ENCODE measurements around the gene CETN2. TPM values are rescaled to one million over a fixed set of nuclear protein-coding genes. Genes with fewer than 3 reads are reported as not detected.

CETN2 gene
- total RNA-seq, 1 experiment from 2014 or later = 24.6 TPM

- Histone ChIP-seq H2BK120ac (ENCODE audit: low read depth, low read length, poor library complexity, severe bottlenecking) (no peak overlapping the region), H3K9ac (ENCODE audit: extremely low read depth, insufficient read length, low read length) (no peak overlapping the region), H2BK5ac (ENCODE audit: insufficient read length, low read length) (no peak overlapping the region), H2BK15ac (ENCODE audit: low read depth, low read length) (no peak overlapping the region), H3K23ac (ENCODE audit: insufficient read length, low read depth, low read length) (no peak overlapping the region), H3K4ac (ENCODE audit: low read depth, low read length) (no peak overlapping the region), H4K5ac (ENCODE audit: insufficient read length, low read depth, low read length) (no peak overlapping the region), H3K4me1 (ENCODE audit: insufficient read depth, low read length) (no peaks in the 10 kb centered on the region), H2AK5ac (ENCODE audit: insufficient read length, low read length) (no peak overlapping the region), H3K56ac (ENCODE audit: insufficient read length, low read depth, low read length) (no peak overlapping the region), H3K27me3 (ENCODE audit: insufficient read depth, low read length) (no peaks in the 10 kb centered on the region), H3K4me2 (ENCODE audit: insufficient read depth, insufficient read length, low read length) (no peak overlapping the region), H3T11ph (ENCODE audit: low read length) (no peak overlapping the region), H3K79me1 (ENCODE audit: insufficient read depth, low read depth, low read length, poor library complexity, severe bottlenecking) (no peaks in the 10 kb centered on the region), H3K79me2 (ENCODE audit: insufficient read depth, low read length) (no peaks in the 10 kb centered on the region), H4K91ac (ENCODE audit: insufficient read length, low read depth, low read length) (no peak overlapping the region), H4K8ac (replicated peaks; ENCODE audit: insufficient read length, low read depth, low read length) (no peak overlapping the region), H4K20me1 (ENCODE audit: control insufficient read depth, insufficient read depth, insufficient read length) (no peaks in the 10 kb centered on the region), H2BK20ac (ENCODE audit: low read depth, low read length, poor library complexity, severe bottlenecking) (no peak overlapping the region), H3K18ac (ENCODE audit: insufficient read length, low read depth, low read length) (no peak overlapping the region), H3K23me2 (ENCODE audit: insufficient read length, low read depth, low read length, poor library complexity, severe bottlenecking) (no peaks in the 10 kb centered on the region), H3K14ac (ENCODE audit: insufficient read depth, low read length) (no peak overlapping the region), H2BK12ac (ENCODE audit: insufficient read length, low read depth, low read length) (no peak overlapping the region), H3K27ac (ENCODE audit: insufficient read length, low read depth, low read length) (no peak overlapping the region), H2AFZ (ENCODE audit: low read length) (no peak overlapping the region), H3K9me3 (ENCODE audit: control insufficient read depth, low read depth, low read length) (peaks cover 55% of the 10 kb centered on the region)
- no peak for DNase-seq
- no peaks in the 10 kb centered on the region for H3K27me3 Mint-ChIP-seq (ENCODE audit: low read depth)
- H3K4me3 Mint-ChIP-seq = no peak overlapping the region
- TF ChIP-seq, protein P1, sequence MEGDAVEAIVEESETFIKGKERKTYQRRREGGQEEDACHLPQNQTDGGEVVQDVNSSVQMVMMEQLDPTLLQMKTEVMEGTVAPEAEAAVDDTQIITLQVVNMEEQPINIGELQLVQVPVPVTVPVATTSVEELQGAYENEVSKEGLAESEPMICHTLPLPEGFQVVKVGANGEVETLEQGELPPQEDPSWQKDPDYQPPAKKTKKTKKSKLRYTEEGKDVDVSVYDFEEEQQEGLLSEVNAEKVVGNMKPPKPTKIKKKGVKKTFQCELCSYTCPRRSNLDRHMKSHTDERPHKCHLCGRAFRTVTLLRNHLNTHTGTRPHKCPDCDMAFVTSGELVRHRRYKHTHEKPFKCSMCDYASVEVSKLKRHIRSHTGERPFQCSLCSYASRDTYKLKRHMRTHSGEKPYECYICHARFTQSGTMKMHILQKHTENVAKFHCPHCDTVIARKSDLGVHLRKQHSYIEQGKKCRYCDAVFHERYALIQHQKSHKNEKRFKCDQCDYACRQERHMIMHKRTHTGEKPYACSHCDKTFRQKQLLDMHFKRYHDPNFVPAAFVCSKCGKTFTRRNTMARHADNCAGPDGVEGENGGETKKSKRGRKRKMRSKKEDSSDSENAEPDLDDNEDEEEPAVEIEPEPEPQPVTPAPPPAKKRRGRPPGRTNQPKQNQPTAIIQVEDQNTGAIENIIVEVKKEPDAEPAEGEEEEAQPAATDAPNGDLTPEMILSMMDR (conservative IDR thresholded peaks at IDR 0.05) = no peak
- H3K27ac Mint-ChIP-seq = no peak overlapping the region
- H3K9me3 Mint-ChIP-seq = peaks cover 66 to 72% of the 10 kb centered on the region in 2 experiments
- no peaks in the 10 kb centered on the region for H3K4me1 Mint-ChIP-seq
- no CpG with 5 or more reads among the region's 2 CpGs for WGBS (ENCODE audit: extremely low coverage, insufficient read length, low lambda C conversion rate)
- peaks cover 33 to 74% (median 45%) of the 10 kb centered on the region in 3 experiments for H3K36me3 Mint-ChIP-seq (ENCODE audit: insufficient read depth in 1 of 3, low read depth in 3 of 3)
Measured at GRCh38 chrX:152850465-152850864, 19.9 kb upstream of the CETN2 start.
